IMR-90 (cell line): ENCODE results near the gene RNF151.
"Not testable (repeated sequence)": the region's sequence is repeated elsewhere in the genome, so short reads cannot be mapped to it uniquely, and the experiment has no call there.

Source experiments
- BHLHE40 ChIP-seq: fragments of 150-350 bp; IDR thresholded peaks from 2 replicates; pipeline ENCODE4 v1.6.1; 2016; ENCODE audit warnings: mild to moderate bottlenecking, low read depth, low read length
- FOS ChIP-seq: fragments of 150-350 bp; IDR thresholded peaks from 2 replicates; pipeline ENCODE4 v1.6.1; 2016; ENCODE audit warnings: low read depth, low read length
- MAFK ChIP-seq: IDR thresholded peaks from 2 replicates; pipeline ENCODE4 v1.6.1; 2012; ENCODE audit warnings: low read depth, low read length, improper control_type of control experiment
- MAZ ChIP-seq: IDR thresholded peaks from 2 replicates; pipeline ENCODE4 v1.6.1; 2012; ENCODE audit warnings: low read depth, mild to moderate bottlenecking, low read length, improper control_type of control experiment, moderate library complexity, borderline replicate concordance
- MXI1 ChIP-seq: IDR thresholded peaks from 2 replicates; pipeline ENCODE4 v1.6.1; 2012; ENCODE audit warnings: low read depth, mild to moderate bottlenecking, low read length, moderate library complexity, borderline replicate concordance
- NFE2L2 ChIP-seq: fragments of 150-350 bp; IDR thresholded peaks from 2 replicates; pipeline ENCODE4 v1.6.1; 2016; ENCODE audit warnings: low read depth, mild to moderate bottlenecking, low read length
- POLR2A ChIP-seq: IDR thresholded peaks from 2 replicates; pipeline ENCODE4 v1.6.1; 2012; ENCODE audit warnings: mild to moderate bottlenecking, low read depth, low read length
- RAD21 ChIP-seq: IDR thresholded peaks from 2 replicates; pipeline ENCODE4 v1.6.1; 2012; ENCODE audit warnings: low read length, improper control_type of control experiment
- RCOR1 ChIP-seq: IDR thresholded peaks from 2 replicates; pipeline ENCODE4 v1.6.1; 2012; ENCODE audit warnings: mild to moderate bottlenecking, low read length, improper control_type of control experiment; ENCODE audit not compliant: insufficient replicate concordance
- RFX5 ChIP-seq: IDR thresholded peaks from 2 replicates; pipeline ENCODE4 v1.8.0; 2012; ENCODE audit warnings: low read depth, mild to moderate bottlenecking, low read length, moderate library complexity
- SMC3 ChIP-seq: fragments of 150-350 bp; IDR thresholded peaks from 2 replicates; pipeline ENCODE4 v1.6.1; 2016; ENCODE audit warnings: low read depth, mild to moderate bottlenecking, antibody characterized with exemption, low read length, moderate library complexity
- TF ChIP-seq, protein P1 (sequence below): conservative IDR thresholded peaks from 2 replicates; pipeline ENCODE4 v1.5.1; 2012; ENCODE audit warnings: mild to moderate bottlenecking, low read depth, low read length, improper control_type of control experiment

DNA sequence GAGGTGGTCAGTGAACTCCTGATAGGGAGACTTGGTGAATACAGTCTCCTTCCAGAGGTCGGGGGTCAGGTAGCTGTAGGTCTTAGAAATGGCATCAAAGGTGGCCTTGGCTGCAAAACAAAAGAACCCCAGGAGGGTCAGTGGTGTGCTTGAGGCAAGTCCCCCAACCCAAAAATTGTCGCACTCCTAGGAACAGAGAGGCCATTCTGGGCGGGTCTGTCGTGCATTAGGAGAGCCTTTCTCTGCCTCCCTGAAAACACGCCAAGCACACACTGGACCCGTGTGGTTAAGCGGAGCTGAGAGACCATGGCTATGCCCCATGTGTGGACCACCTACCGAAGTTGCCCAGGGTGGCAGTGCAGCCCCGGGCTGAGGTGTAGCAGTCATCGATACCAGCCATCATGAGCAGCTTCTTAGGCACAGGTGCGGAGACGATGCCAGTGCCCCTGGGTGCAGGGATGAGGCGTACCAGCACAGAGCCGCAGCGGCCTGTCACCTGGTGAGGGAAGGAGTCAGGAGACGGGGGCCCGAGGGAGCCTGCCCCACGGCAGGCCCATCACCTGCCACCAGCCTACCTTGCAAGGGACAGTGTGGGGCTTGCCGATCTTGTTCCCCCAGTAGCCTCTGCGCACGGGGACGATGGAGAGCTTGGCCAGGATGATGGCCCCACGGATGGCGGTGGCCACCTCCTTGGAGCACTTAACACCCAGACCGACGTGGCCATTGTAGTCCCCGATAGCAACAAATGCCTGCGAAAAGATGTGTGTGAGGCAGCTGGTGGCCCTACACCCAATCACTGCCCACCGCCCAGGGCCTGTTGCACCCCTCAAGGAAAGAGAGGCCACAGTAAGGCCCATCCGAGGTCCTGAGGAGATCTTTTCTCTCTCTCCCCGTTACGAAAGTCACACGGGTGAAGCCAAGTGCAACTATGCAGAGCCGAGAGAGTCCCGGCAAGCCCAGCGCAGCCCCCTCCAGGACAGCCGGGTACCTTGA, 4.2 kb upstream of the RNF151 start:
- TF ChIP-seq, protein P1, sequence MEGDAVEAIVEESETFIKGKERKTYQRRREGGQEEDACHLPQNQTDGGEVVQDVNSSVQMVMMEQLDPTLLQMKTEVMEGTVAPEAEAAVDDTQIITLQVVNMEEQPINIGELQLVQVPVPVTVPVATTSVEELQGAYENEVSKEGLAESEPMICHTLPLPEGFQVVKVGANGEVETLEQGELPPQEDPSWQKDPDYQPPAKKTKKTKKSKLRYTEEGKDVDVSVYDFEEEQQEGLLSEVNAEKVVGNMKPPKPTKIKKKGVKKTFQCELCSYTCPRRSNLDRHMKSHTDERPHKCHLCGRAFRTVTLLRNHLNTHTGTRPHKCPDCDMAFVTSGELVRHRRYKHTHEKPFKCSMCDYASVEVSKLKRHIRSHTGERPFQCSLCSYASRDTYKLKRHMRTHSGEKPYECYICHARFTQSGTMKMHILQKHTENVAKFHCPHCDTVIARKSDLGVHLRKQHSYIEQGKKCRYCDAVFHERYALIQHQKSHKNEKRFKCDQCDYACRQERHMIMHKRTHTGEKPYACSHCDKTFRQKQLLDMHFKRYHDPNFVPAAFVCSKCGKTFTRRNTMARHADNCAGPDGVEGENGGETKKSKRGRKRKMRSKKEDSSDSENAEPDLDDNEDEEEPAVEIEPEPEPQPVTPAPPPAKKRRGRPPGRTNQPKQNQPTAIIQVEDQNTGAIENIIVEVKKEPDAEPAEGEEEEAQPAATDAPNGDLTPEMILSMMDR = not testable (repeated sequence)
- not testable (repeated sequence) for TF ChIP-seq POLR2A, MXI1, RAD21, MAZ, RFX5, BHLHE40, MAFK, NFE2L2, SMC3, FOS, RCOR1
